PC-3 (cell line): ENCODE results near the gene ZSCAN32.

Source experiments
- EZH2 ChIP-seq: fragments of 300-600 bp; sonication (generic); IDR thresholded peaks from one replicate; pipeline ENCODE4 v1.6.1; 2017; ENCODE audit warnings: antibody characterized with exemption, mild to moderate bottlenecking, low read length; ENCODE audit not compliant: unreplicated experiment
- EZH2phosphoT487 ChIP-seq: fragments of 300-600 bp; sonication (generic); IDR thresholded peaks from 2 replicates; pipeline ENCODE4 v1.6.1; 2018; ENCODE audit warnings: mild to moderate bottlenecking, antibody characterized with exemption, low read length, borderline replicate concordance
- TF ChIP-seq, protein P1 (sequence below): fragments of 300-600 bp; sonication (generic); conservative IDR thresholded peaks from 2 replicates; pipeline ENCODE4 v1.5.1; 2017; ENCODE audit warnings: antibody characterized with exemption, low read depth, mild to moderate bottlenecking, low read length

DNA sequence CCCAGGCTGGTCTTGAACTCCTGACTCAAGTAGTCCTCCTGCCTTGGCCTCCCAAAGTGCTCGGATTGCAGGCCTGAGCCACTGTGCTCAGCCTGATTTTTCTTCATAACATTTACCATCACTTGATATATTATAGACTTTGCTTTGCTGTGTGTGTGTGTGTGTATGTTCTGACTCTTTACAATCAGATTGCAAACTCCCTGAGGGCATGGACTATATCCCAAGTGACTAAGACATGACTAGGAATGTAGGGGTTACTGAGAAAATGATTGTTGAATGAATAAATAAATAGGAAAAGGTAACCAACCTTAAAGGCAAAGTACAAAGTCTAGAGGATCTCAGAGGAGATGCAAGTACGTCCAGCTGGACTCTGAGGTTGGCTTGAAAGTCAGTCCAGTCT, 54.8 kb downstream of the ZSCAN32 start:
- TF ChIP-seq, protein P1, sequence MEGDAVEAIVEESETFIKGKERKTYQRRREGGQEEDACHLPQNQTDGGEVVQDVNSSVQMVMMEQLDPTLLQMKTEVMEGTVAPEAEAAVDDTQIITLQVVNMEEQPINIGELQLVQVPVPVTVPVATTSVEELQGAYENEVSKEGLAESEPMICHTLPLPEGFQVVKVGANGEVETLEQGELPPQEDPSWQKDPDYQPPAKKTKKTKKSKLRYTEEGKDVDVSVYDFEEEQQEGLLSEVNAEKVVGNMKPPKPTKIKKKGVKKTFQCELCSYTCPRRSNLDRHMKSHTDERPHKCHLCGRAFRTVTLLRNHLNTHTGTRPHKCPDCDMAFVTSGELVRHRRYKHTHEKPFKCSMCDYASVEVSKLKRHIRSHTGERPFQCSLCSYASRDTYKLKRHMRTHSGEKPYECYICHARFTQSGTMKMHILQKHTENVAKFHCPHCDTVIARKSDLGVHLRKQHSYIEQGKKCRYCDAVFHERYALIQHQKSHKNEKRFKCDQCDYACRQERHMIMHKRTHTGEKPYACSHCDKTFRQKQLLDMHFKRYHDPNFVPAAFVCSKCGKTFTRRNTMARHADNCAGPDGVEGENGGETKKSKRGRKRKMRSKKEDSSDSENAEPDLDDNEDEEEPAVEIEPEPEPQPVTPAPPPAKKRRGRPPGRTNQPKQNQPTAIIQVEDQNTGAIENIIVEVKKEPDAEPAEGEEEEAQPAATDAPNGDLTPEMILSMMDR, result no peak
- TF ChIP-seq EZH2phosphoT487, result no peak
- TF ChIP-seq EZH2, result no peak
